GM12878 (cell line): ENCODE measurements around the gene AGXT. TPM values are rescaled to one million over a fixed set of nuclear protein-coding genes. Genes with fewer than 3 reads are reported as not detected.

Source experiments
- ATAC-seq: fragments of 200-7000 bp; cut with Tn5 transposase; 3 replicates; pipeline ENCODE4 v1.9.1; 2020; ENCODE audit warnings: mild to moderate bottlenecking, moderate library complexity
- BruUV-seq: library from RNA; stranded (reverse); fragments of 400-500 nt; replicated peaks from 2 replicates; lab custom pipeline; 2021; lab: Mats Ljungman, UMichigan
- CTCF ChIA-PET: fragments of 300-600 bp; sonication (Branson Sonifier 250); formaldehyde crosslinking; extraction: SDS; loops from one replicate; lab custom pipeline; 2021; ENCODE audit warnings: inconsistent platforms; lab: Yijun Ruan, JAX
- POLR2A ChIA-PET: fragments of 350-600 bp; formaldehyde crosslinking; extraction: SDS; loops from one replicate; lab custom pipeline; 2021; ENCODE audit warnings: inconsistent platforms; lab: Charles Lee
- RAD21 ChIA-PET: fragments of 300-600 bp; sonication (Branson Sonifier 250); formaldehyde crosslinking; loops from one replicate; lab custom pipeline; 2023; ENCODE audit warnings: antibody characterized with exemption; ENCODE audit not compliant: unreplicated experiment; lab: Charles Lee
- SMC1A ChIA-PET: fragments of 300-600 bp; sonication (Branson Sonifier 250); formaldehyde crosslinking; loops from one replicate; lab custom pipeline; 2023; ENCODE audit not compliant: unreplicated experiment, uncharacterized antibody; lab: Charles Lee
- DNase-seq: peaks from one replicate; pipeline ENCODE4 v3.0.0-alpha.2; 2011; ENCODE audit warnings: low read depth, low spot score
- FAIRE-seq: peaks from 3 replicates; lab custom pipeline; 2011; peaks lifted over from hg19 to GRCh38; lab: Jason Lieb, UNC
- H2AFZ ChIP-seq: 2 replicates; pipeline ENCODE4 v1.6.0; 2011; ENCODE audit warnings: low read depth, low read length, control low read depth; ENCODE audit not compliant: control insufficient read depth
- H3K27ac ChIP-seq: 2 replicates; pipeline ENCODE4 v1.5.1; 2011; ENCODE audit warnings: control low read depth; ENCODE audit not compliant: control insufficient read depth, insufficient read depth
- H3K27me3 ChIP-seq, 2 experiments: replicated peaks in 1 of 2; 2 replicates each; pipeline versions ENCODE4 v1.6.0 to v1.6.1; 2011; ENCODE audit warnings: low read length in 1 of 2; ENCODE audit not compliant: control insufficient read depth in 2 of 2, insufficient read depth in 2 of 2
- H3K36me3 ChIP-seq, 2 experiments: 2 replicates each; pipeline ENCODE4 v1.5.1; 2011; ENCODE audit warnings: low read length in 1 of 2; ENCODE audit not compliant: control insufficient read depth in 2 of 2, insufficient read depth in 2 of 2
- H3K4me1 ChIP-seq: 2 replicates; pipeline ENCODE4 v1.6.1; 2011; ENCODE audit warnings: mild to moderate bottlenecking, low read length, moderate library complexity, mixed read lengths; ENCODE audit not compliant: control insufficient read depth, insufficient read depth
- H3K4me2 ChIP-seq: 2 replicates; pipeline ENCODE4 v1.6.0; 2011; ENCODE audit warnings: control low read depth; ENCODE audit not compliant: control insufficient read depth, insufficient read depth
- H3K4me3 ChIP-seq: fragments of 200-600 bp; sonication (generic); 2 replicates; pipeline ENCODE4 v1.5.1; 2016
- H3K79me2 ChIP-seq: 2 replicates; pipeline ENCODE4 v1.6.0; 2011; ENCODE audit warnings: low read length; ENCODE audit not compliant: control insufficient read depth, insufficient read depth
- H3K9ac ChIP-seq: 2 replicates; pipeline ENCODE4 v1.8.0; 2011; ENCODE audit warnings: low read length, control low read depth, mixed read lengths; ENCODE audit not compliant: control insufficient read depth, insufficient read depth
- H3K9me3 ChIP-seq: replicated peaks from 3 replicates; pipeline ENCODE4 v1.5.1; 2011; ENCODE audit warnings: mild to moderate bottlenecking, low read length; ENCODE audit not compliant: control insufficient read depth, insufficient read depth
- H4K20me1 ChIP-seq: 2 replicates; pipeline ENCODE4 v1.6.0; 2011; ENCODE audit not compliant: control insufficient read depth, insufficient read depth
- CTCF ChIP-seq, 3 experiments: IDR thresholded peaks in 2 of 3; conservative IDR thresholded peaks in 1 of 3; 2 replicates each; pipeline ENCODE4 v1.5.1; 2011; ENCODE audit warnings: low read depth in 3 of 3, low read length in 3 of 3, mild to moderate bottlenecking in 3 of 3, control low read depth in 2 of 3, moderate library complexity in 2 of 3, inconsistent platforms in 1 of 3, mixed read lengths in 1 of 3; ENCODE audit not compliant: control insufficient read depth in 2 of 3, insufficient read depth in 1 of 3; ENCODE audit errors: extremely low read depth in 1 of 3
- EED ChIP-seq: sonication (generic); IDR thresholded peaks from 2 replicates; pipeline ENCODE4 v1.6.1; 2016; ENCODE audit warnings: antibody characterized with exemption, low read depth
- KDM1A ChIP-seq: fragments of 200-600 bp; sonication (generic); IDR thresholded peaks from 2 replicates; pipeline ENCODE4 v1.6.1; 2016; ENCODE audit warnings: borderline replicate concordance
- MTA3 ChIP-seq: IDR thresholded peaks from 2 replicates; pipeline ENCODE4 v1.6.1; 2012; ENCODE audit warnings: low read length, inconsistent platforms, borderline replicate concordance
- MXI1 ChIP-seq: fragments of 150-350 bp; IDR thresholded peaks from 2 replicates; pipeline ENCODE4 v1.6.1; 2011; ENCODE audit warnings: low read depth, mild to moderate bottlenecking, inconsistent platforms, low read length, improper control_type of control experiment
- NR2F1 ChIP-seq: fragments of 450-650 bp; conservative IDR thresholded peaks from 2 replicates; pipeline ENCODE4 v1.6.1; 2017; ENCODE audit warnings: mild to moderate bottlenecking
- REST ChIP-seq: IDR thresholded peaks from 2 replicates; pipeline ENCODE4 v1.6.1; 2012; ENCODE audit warnings: mild to moderate bottlenecking, low read depth, low read length
- SRF ChIP-seq, 2 experiments: IDR thresholded peaks; 2 replicates each; pipeline ENCODE4 v1.6.1; 2011; ENCODE audit warnings: low read depth in 2 of 2, low read length in 2 of 2, mild to moderate bottlenecking in 1 of 2, moderate library complexity in 1 of 2
- WRNIP1 ChIP-seq: IDR thresholded peaks from 2 replicates; pipeline ENCODE4 v1.6.1; 2011; ENCODE audit warnings: low read depth, low read length, improper control_type of control experiment, borderline replicate concordance
- WGBS: methylation state at CpG from one replicate; pipeline ENCODE4 v1.1.6; 2016; ENCODE audit warnings: low lambda C conversion rate; ENCODE audit not compliant: insufficient replicate concordance, insufficient coverage; ENCODE audit errors: missing lambda C conversion rate; 5-methylcytosine and 5-hydroxymethylcytosine counted together
- in situ Hi-C: fragments of 300-500 bp; cut with MboI; formaldehyde crosslinking; loops from 9 replicates; pipeline ENCODE4 v1.14.3; 2018; ENCODE audit warnings: mixed read lengths
- intact Hi-C: fragments of 100-400 bp; cut with micrococcal nuclease; formaldehyde crosslinking; loops from one replicate; pipeline ENCODE4 v1.14.2; 2022; ENCODE audit not compliant: unreplicated experiment
- polyA plus RNA-seq, 11 experiments: library from polyadenylated mRNA; depleted of rRNA in 4 of 11; unstranded in 6 of 11; stranded (reverse) in 5 of 11; fragments of >200 nt; fragmentation: Nextera tagmentation in 4 of 11; fragmentation: Illumina TruSeq in 1 of 11; extraction: Ambion mirVana in 4 of 11; extraction: Trizol in 1 of 11; gene quantifications; 1 replicate in 1 of 11; 2 replicates in 10 of 11; pipeline versions ENCODE4 v1.2.1 to v1.2.3, GENCODE V29; 2011 to 2016; ENCODE audit warnings: inconsistent platforms in 2 of 11, missing spikeins in 2 of 11, low read depth in 1 of 11
- total RNA-seq, 4 experiments: library from RNA; depleted of rRNA in 3 of 4; stranded (reverse); fragments of >200 nt in 3 of 4; fragmentation: Illumina TruSeq in 1 of 4; extraction: Trizol in 1 of 4; gene quantifications; 2 replicates each; pipeline versions ENCODE4 v1.2.1 to v1.2.3, GENCODE V29; 2013 to 2021
- TF ChIP-seq, protein P1 (sequence below): fragments of 450-650 bp; IDR thresholded peaks from 2 replicates; pipeline ENCODE4 v1.6.1; 2017; ENCODE audit warnings: mild to moderate bottlenecking

Gene AGXT
- total and polyA plus RNA-seq, 10 of the 15 experiments (the other 5 are each of a cell fraction or from before 2014, with no cell fraction given) = 0.18 TPM; not detected in 9

DNA sequence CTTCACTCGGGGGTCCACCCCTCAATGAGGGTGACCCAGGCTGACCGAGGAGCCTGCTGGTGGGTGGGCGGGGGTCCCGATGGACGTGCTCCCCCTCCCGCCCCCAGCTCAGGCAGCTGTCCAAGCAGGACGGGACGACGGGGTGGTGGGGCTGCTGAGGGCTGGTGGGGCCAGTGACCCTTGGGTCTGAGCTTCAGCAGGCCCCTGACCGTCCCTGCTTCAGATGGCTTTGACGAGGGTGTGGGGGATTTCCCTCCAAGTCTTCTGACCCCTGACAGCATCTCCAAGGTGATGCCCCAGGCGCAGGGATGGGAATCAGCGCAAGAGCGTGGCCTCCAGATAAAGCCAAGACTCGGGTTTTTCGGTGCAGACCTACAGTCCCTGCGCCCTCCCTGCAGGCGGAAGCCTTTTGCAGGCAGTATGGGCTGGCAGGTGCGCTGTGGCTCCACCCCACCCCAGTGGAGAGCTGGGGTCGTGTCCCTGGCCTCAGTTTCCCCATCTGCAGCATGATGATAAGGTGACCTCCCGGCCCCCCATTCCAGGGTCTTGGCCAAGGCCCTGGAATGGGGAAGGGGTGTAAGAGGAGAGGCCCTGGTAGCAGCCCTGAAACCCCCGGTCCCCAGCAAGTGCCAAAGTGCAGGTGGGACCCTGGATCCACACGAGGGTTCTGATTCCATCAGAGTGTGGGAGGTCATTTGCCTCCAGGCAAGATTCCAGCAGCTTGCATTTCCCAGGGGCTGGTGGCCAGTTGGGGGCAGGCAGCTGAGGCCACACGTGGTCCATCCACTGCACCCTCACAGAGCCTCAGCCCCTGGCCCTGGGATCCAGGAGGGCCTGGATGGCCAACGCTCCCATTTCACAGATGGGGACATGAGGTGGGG is 46.3 kb downstream of the AGXT start:
- H3K4me1 ChIP-seq = no peaks in the 10 kb centered on the region
- H3K9ac ChIP-seq = no peak overlapping the region
- 37% methylated on average over 25 of the region's 25 CpGs for WGBS
- FAIRE-seq = no peak
- peak; percentile 22 for ATAC-seq
- intact Hi-C loops = loop anchor here (2.0 kb wide), 1 partner anchor 74 kb away; no protein-coding TSS in a partner anchor
- H3K36me3 ChIP-seq = no peaks in the 10 kb centered on the region
- H3K4me3 ChIP-seq = no peak overlapping the region
- H4K20me1 ChIP-seq = no peaks in the 10 kb centered on the region
- H3K79me2 ChIP-seq = no peaks in the 10 kb centered on the region
- ChIA-PET CTCF (interaction anchor here (0.6 to 1.7 kb wide), 14 partner anchors 12 to 310 kb away, joined by 3 to 6 read pairs (median 3); no protein-coding TSS in a partner anchor), SMC1A (interaction anchor here (0.6 to 1.5 kb wide), 4 partner anchors 173 to 400 kb away, joined by 3 to 4 read pairs (median 3); partner anchors contain the start of gene PPP1R7), RAD21 (interaction anchor here (1.0 kb wide), 1 partner anchor 198 kb away, joined by 4 read pairs; no protein-coding TSS in a partner anchor), POLR2A (no interaction called here)
- no peak overlapping the region for H3K27ac ChIP-seq
- no peak overlapping the region for H3K4me2 ChIP-seq
- peaks cover 0 to 3% of the 10 kb centered on the region in 2 experiments for H3K27me3 ChIP-seq
- H3K9me3 ChIP-seq = no peaks in the 10 kb centered on the region
- no peak overlapping the region for H2AFZ ChIP-seq
- in situ Hi-C loops = no loop called here
- BruUV-seq = no TSS peak
- DNase-seq = no peak
- TF ChIP-seq KDM1A = no peak
- TF ChIP-seq CTCF (IDR thresholded peaks at IDR 0.05 in 2 of 3, conservative IDR thresholded peaks at IDR 0.05 in 1 of 3; ENCODE audit: control insufficient read depth in 2 of 3, extremely low read depth in 1 of 3, insufficient read depth in 1 of 3, low read depth in 3 of 3, low read length in 3 of 3) = no peak
- TF ChIP-seq REST = no peak
- TF ChIP-seq MTA3 = no peak
- TF ChIP-seq EED = no peak
- no peak for TF ChIP-seq WRNIP1
- TF ChIP-seq, protein P1, sequence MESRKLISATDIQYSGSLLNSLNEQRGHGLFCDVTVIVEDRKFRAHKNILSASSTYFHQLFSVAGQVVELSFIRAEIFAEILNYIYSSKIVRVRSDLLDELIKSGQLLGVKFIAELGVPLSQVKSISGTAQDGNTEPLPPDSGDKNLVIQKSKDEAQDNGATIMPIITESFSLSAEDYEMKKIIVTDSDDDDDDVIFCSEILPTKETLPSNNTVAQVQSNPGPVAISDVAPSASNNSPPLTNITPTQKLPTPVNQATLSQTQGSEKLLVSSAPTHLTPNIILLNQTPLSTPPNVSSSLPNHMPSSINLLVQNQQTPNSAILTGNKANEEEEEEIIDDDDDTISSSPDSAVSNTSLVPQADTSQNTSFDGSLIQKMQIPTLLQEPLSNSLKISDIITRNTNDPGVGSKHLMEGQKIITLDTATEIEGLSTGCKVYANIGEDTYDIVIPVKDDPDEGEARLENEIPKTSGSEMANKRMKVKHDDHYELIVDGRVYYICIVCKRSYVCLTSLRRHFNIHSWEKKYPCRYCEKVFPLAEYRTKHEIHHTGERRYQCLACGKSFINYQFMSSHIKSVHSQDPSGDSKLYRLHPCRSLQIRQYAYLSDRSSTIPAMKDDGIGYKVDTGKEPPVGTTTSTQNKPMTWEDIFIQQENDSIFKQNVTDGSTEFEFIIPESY = no peak
- TF ChIP-seq SRF (IDR thresholded peaks at IDR 0.05; ENCODE audit: low read depth in 2 of 2, low read length in 2 of 2) = no peak
- no peak for TF ChIP-seq MXI1
- no peak for TF ChIP-seq NR2F1
